WTC11 (cell line): ENCODE results near the gene CREB3L4. TPM values are rescaled to one million over a fixed set of nuclear protein-coding genes. Genes with fewer than 3 reads are reported as not detected.
A peak's percentile ranks its signal among the peaks of the same experiment; 100 is the strongest.

Experiments
- CDX4 ChIP-seq: fragments of 250-450 bp; sonication (Bioruptor Pico); IDR thresholded peaks from 2 replicates; pipeline ENCODE4 v1.9.0; 2021; ENCODE audit warnings: moderate library complexity, mild to moderate bottlenecking, inconsistent platforms, borderline replicate concordance
- CREB1 ChIP-seq: sonication (generic); formaldehyde crosslinking; IDR thresholded peaks from 2 replicates; pipeline ENCODE4 v1.8.0; 2023; ENCODE audit warnings: mild to moderate bottlenecking, missing genetic modification reagents
- ERG ChIP-seq: fragments of 250-450 bp; sonication (Bioruptor Pico); IDR thresholded peaks from 2 replicates; pipeline ENCODE4 v1.8.0; 2021; ENCODE audit warnings: mild to moderate bottlenecking
- ESRRA ChIP-seq: sonication (generic); formaldehyde crosslinking; IDR thresholded peaks from 2 replicates; pipeline ENCODE4 v1.8.1; 2022; ENCODE audit warnings: mild to moderate bottlenecking, missing genetic modification reagents, borderline replicate concordance
- FOXP1 ChIP-seq: sonication (generic); formaldehyde crosslinking; IDR thresholded peaks from 2 replicates; pipeline ENCODE4 v1.8.0; 2022; ENCODE audit warnings: missing genetic modification reagents, mild to moderate bottlenecking, moderate library complexity, borderline replicate concordance
- FOXP4 ChIP-seq: sonication (generic); formaldehyde crosslinking; IDR thresholded peaks from 2 replicates; pipeline ENCODE4 v1.8.0; 2022; ENCODE audit warnings: mild to moderate bottlenecking, missing genetic modification reagents
- GTF2I ChIP-seq: fragments of 250-450 bp; sonication (Bioruptor Pico); conservative IDR thresholded peaks from 2 replicates; pipeline ENCODE4 v1.4.0; 2021; ENCODE audit warnings: mild to moderate bottlenecking
- JAZF1 ChIP-seq: fragments of 250-450 bp; sonication (Bioruptor Pico); IDR thresholded peaks from 2 replicates; pipeline ENCODE4 v1.9.0; 2021; ENCODE audit warnings: moderate library complexity, mild to moderate bottlenecking, inconsistent platforms
- MYBL2 ChIP-seq: sonication (generic); formaldehyde crosslinking; IDR thresholded peaks from 2 replicates; pipeline ENCODE4 v1.8.1; 2023; ENCODE audit warnings: mild to moderate bottlenecking, moderate library complexity, missing genetic modification reagents
- NFE2L1 ChIP-seq: sonication (generic); formaldehyde crosslinking; IDR thresholded peaks from 2 replicates; pipeline ENCODE4 v1.8.1; 2023; ENCODE audit warnings: missing genetic modification reagents
- SMAD4 ChIP-seq: sonication (generic); formaldehyde crosslinking; IDR thresholded peaks from 2 replicates; pipeline ENCODE4 v1.8.0; 2022; ENCODE audit warnings: mild to moderate bottlenecking, missing genetic modification reagents
- ZBTB21 ChIP-seq: sonication (generic); formaldehyde crosslinking; IDR thresholded peaks from 2 replicates; pipeline ENCODE4 v1.8.1; 2023; ENCODE audit warnings: mild to moderate bottlenecking, missing genetic modification reagents, borderline replicate concordance
- ZNF121 ChIP-seq: sonication (generic); formaldehyde crosslinking; IDR thresholded peaks from 2 replicates; pipeline ENCODE4 v1.8.0; 2023; ENCODE audit warnings: missing genetic modification reagents
- ZNF219 ChIP-seq: sonication (generic); formaldehyde crosslinking; IDR thresholded peaks from 2 replicates; pipeline ENCODE4 v1.8.0; 2023; ENCODE audit warnings: missing genetic modification reagents, mild to moderate bottlenecking, borderline replicate concordance
- ZNF263 ChIP-seq: sonication (generic); formaldehyde crosslinking; IDR thresholded peaks from 2 replicates; pipeline ENCODE4 v1.8.1; 2022; ENCODE audit warnings: low read depth, mild to moderate bottlenecking, moderate library complexity, missing genetic modification reagents
- ZNF396 ChIP-seq: fragments of 250-450 bp; sonication (Bioruptor Pico); IDR thresholded peaks from 2 replicates; pipeline ENCODE4 v1.8.0; 2021; ENCODE audit warnings: mild to moderate bottlenecking, moderate library complexity, borderline replicate concordance
- ZNF416 ChIP-seq: fragments of 250-450 bp; sonication (Bioruptor Pico); IDR thresholded peaks from 2 replicates; pipeline ENCODE4 v1.9.0; 2021; ENCODE audit warnings: mild to moderate bottlenecking, inconsistent platforms
- ZSCAN18 ChIP-seq: fragments of 250-450 bp; sonication (Bioruptor Pico); IDR thresholded peaks from 2 replicates; pipeline ENCODE4 v2.1.2; 2022; ENCODE audit warnings: mild to moderate bottlenecking, moderate library complexity
- total RNA-seq: library from RNA; stranded (reverse); gene quantifications from 3 replicates; pipeline ENCODE4 v1.2.3, GENCODE V29; 2021
- TF ChIP-seq, protein P1 (sequence below): fragments of 200-600 bp; IDR thresholded peaks from 2 replicates; pipeline ENCODE4 v1.8.0; 2022; ENCODE audit warnings: antibody characterized with exemption
- TF ChIP-seq, protein P2 (sequence below): fragments of 250-450 bp; sonication (Bioruptor Pico); IDR thresholded peaks from 2 replicates; pipeline ENCODE4 v1.9.0; 2021; ENCODE audit warnings: mild to moderate bottlenecking, borderline replicate concordance
- TF ChIP-seq, protein P3 (sequence below): sonication (generic); formaldehyde crosslinking; IDR thresholded peaks from 2 replicates; pipeline ENCODE4 v1.8.0; 2023; ENCODE audit warnings: missing genetic modification reagents
- TF ChIP-seq, protein P4 (sequence below): sonication (generic); formaldehyde crosslinking; IDR thresholded peaks from 2 replicates; pipeline ENCODE4 v1.8.0; 2023; ENCODE audit warnings: mild to moderate bottlenecking, missing genetic modification reagents

CREB3L4 gene
- total RNA-seq, 1 experiment from 2014 or later: 33.1 TPM

GRCh38 chr1:153967107-153967999 lies at the start of gene CREB3L4 (continued):
- TF ChIP-seq, protein P1, sequence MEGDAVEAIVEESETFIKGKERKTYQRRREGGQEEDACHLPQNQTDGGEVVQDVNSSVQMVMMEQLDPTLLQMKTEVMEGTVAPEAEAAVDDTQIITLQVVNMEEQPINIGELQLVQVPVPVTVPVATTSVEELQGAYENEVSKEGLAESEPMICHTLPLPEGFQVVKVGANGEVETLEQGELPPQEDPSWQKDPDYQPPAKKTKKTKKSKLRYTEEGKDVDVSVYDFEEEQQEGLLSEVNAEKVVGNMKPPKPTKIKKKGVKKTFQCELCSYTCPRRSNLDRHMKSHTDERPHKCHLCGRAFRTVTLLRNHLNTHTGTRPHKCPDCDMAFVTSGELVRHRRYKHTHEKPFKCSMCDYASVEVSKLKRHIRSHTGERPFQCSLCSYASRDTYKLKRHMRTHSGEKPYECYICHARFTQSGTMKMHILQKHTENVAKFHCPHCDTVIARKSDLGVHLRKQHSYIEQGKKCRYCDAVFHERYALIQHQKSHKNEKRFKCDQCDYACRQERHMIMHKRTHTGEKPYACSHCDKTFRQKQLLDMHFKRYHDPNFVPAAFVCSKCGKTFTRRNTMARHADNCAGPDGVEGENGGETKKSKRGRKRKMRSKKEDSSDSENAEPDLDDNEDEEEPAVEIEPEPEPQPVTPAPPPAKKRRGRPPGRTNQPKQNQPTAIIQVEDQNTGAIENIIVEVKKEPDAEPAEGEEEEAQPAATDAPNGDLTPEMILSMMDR: no peak
- TF ChIP-seq, protein P2, sequence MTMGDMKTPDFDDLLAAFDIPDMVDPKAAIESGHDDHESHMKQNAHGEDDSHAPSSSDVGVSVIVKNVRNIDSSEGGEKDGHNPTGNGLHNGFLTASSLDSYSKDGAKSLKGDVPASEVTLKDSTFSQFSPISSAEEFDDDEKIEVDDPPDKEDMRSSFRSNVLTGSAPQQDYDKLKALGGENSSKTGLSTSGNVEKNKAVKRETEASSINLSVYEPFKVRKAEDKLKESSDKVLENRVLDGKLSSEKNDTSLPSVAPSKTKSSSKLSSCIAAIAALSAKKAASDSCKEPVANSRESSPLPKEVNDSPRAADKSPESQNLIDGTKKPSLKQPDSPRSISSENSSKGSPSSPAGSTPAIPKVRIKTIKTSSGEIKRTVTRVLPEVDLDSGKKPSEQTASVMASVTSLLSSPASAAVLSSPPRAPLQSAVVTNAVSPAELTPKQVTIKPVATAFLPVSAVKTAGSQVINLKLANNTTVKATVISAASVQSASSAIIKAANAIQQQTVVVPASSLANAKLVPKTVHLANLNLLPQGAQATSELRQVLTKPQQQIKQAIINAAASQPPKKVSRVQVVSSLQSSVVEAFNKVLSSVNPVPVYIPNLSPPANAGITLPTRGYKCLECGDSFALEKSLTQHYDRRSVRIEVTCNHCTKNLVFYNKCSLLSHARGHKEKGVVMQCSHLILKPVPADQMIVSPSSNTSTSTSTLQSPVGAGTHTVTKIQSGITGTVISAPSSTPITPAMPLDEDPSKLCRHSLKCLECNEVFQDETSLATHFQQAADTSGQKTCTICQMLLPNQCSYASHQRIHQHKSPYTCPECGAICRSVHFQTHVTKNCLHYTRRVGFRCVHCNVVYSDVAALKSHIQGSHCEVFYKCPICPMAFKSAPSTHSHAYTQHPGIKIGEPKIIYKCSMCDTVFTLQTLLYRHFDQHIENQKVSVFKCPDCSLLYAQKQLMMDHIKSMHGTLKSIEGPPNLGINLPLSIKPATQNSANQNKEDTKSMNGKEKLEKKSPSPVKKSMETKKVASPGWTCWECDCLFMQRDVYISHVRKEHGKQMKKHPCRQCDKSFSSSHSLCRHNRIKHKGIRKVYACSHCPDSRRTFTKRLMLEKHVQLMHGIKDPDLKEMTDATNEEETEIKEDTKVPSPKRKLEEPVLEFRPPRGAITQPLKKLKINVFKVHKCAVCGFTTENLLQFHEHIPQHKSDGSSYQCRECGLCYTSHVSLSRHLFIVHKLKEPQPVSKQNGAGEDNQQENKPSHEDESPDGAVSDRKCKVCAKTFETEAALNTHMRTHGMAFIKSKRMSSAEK: 0 out of 2 replicates have a peak, but pooled peaks have one; percentile 69
- TF ChIP-seq GTF2I (CRISPR knock-in tag) (peak; percentile 97), CREB1 (CRISPR knock-in tag) (peak; percentile 64), CDX4 (no peak), FOXP1 (CRISPR knock-in tag) (peak; percentile 85), ESRRA (CRISPR knock-in tag) (no peak), JAZF1 (CRISPR knock-in tag) (no peak), ZNF396 (CRISPR knock-in tag) (no peak), ZSCAN18 (CRISPR knock-in tag) (no peak), ZBTB21 (CRISPR knock-in tag) (no peak; the same call in 1 of the 2 replicates), ERG (CRISPR knock-in tag) (no peak), MYBL2 (CRISPR knock-in tag) (peak; percentile 91), ZNF416 (CRISPR knock-in tag) (no peak), ZNF219 (CRISPR knock-in tag) (no peak), NFE2L1 (CRISPR knock-in tag) (peak; percentile 49), SMAD4 (CRISPR knock-in tag) (peak; percentile 37; the same call in 1 of the 2 replicates), ZNF263 (CRISPR knock-in tag) (0 out of 2 replicates have a peak, but pooled peaks have one; percentile 54), ZNF121 (peak; percentile 100), FOXP4 (CRISPR knock-in tag) (peak; percentile 96)
- TF ChIP-seq, protein P3, sequence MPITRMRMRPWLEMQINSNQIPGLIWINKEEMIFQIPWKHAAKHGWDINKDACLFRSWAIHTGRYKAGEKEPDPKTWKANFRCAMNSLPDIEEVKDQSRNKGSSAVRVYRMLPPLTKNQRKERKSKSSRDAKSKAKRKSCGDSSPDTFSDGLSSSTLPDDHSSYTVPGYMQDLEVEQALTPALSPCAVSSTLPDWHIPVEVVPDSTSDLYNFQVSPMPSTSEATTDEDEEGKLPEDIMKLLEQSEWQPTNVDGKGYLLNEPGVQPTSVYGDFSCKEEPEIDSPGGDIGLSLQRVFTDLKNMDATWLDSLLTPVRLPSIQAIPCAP (CRISPR knock-in tag): peak; percentile 85
- TF ChIP-seq, protein P4, sequence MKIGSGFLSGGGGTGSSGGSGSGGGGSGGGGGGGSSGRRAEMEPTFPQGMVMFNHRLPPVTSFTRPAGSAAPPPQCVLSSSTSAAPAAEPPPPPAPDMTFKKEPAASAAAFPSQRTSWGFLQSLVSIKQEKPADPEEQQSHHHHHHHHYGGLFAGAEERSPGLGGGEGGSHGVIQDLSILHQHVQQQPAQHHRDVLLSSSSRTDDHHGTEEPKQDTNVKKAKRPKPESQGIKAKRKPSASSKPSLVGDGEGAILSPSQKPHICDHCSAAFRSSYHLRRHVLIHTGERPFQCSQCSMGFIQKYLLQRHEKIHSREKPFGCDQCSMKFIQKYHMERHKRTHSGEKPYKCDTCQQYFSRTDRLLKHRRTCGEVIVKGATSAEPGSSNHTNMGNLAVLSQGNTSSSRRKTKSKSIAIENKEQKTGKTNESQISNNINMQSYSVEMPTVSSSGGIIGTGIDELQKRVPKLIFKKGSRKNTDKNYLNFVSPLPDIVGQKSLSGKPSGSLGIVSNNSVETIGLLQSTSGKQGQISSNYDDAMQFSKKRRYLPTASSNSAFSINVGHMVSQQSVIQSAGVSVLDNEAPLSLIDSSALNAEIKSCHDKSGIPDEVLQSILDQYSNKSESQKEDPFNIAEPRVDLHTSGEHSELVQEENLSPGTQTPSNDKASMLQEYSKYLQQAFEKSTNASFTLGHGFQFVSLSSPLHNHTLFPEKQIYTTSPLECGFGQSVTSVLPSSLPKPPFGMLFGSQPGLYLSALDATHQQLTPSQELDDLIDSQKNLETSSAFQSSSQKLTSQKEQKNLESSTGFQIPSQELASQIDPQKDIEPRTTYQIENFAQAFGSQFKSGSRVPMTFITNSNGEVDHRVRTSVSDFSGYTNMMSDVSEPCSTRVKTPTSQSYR: peak; percentile 85; the same call in 1 of the 2 replicates
